GM19468 (cell line): ENCODE measurements around the gene PLEKHG2.
A peak's percentile ranks its signal among the peaks of the same experiment; 100 is the strongest.
"Not testable (repeated sequence)": the region's sequence is repeated elsewhere in the genome, so short reads cannot be mapped to it uniquely, and the experiment has no call there.

Source experiments
- ATAC-seq: cut with Tn5 transposase; IDR thresholded peaks from one replicate; pipeline ENCODE4 v1.9.1; 2021; ENCODE audit warnings: mild to moderate bottlenecking, moderate library complexity, moderate number of reproducible peaks; ENCODE audit not compliant: unreplicated experiment; ENCODE audit errors: extremely low read depth

Gene PLEKHG2

DNA sequence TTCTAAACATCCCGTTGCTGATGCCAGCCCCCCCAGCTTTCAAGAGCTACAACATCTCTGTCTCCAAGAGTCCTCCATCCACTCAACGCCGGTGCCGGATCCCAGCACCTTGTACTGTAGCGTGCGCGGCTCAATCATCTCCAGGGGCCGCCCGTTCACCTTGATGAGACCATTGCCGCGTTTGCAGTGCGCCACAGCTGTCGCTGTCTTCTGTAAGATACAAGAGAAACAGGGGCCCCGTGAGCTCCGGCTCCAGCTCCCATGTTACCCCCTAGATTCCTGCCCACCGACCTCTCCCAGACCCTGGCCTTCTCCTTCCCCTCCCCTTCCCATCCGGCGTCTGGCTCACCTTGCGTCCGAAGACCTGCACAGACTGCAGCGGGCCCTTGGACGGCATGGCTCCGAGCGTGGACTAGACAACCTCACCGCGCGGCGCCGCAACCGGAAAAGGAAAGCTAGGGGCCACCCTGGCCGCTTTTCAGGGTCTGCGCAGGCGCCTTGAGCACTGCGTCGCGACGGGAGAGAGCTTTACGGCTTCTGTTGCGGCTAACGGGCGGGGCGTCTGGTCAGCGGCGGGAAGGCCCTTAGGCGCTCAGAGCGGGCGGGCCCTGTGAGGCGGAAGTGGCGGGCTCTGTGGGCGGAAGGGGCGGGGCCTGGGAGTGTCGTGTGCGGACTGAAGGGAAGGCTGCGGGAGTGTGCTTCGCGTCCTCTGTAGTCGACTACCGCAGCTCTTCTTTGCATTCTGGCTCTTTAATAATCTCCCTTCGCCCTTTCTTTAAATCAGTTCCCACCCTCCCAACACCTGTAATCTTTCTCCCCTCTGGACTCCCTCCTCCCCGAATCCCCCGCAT is 23.3 kb downstream of the PLEKHG2 start, which contains the start of gene RPS16:
RPS16 (minus strand) TSS at position 451 of the 851 bp plus-strand sequence; CDS start at position 397, 54 bp downstream.
- ATAC-seq = peak; percentile 80

GRCh38 chr19:39436350-39436716 is 23.9 kb downstream of the PLEKHG2 start:
- no peak for ATAC-seq

DNA sequence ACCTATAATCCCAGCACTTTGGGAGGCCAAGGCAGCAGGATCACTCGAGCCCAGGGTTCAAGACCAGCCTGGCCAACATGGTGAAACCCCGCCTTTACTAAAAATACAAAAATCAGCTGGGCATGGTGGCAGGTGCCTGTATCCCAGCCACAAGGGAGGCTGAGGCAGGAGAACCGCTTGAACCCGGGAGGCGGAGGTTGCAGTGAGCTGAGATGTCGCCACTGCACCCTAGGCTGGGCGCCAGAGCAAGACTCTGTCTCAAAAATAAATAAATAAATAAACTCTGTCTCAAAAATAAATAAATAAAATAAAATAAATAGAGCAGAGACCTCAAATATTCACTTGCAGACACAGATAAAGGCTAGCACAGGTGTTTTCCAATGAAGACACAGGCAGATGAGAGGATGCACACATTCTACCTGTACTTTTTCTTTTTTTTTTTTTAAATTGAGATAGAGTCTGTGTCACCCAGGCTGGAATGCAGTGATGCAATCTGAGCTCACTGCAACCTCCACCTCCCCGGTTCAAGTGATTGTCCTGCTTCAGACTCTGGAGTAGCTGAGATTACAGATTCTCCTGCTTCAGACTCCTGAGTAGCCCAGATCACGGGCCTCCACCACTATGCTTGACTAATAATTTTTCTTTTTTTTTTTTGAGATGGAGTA is 25.9 kb downstream of the PLEKHG2 start:
- ATAC-seq = no peak

- no peak for ATAC-seq
Measured at GRCh38 chr19:39444598-39445195, 32.2 kb downstream of the PLEKHG2 start.

- ATAC-seq = peak; percentile 62
Measured at GRCh38 chr19:39445196-39446111, 33.0 kb downstream of the PLEKHG2 start, which contains the start of gene SUPT5H. TSS of gene SUPT5H (plus strand) at chr19:39445582. CDS start at chr19:39445891, 309 bp downstream.

- ATAC-seq = no peak
Measured at GRCh38 chr19:39446365-39447084, 34.1 kb downstream of the PLEKHG2 start.

DNA sequence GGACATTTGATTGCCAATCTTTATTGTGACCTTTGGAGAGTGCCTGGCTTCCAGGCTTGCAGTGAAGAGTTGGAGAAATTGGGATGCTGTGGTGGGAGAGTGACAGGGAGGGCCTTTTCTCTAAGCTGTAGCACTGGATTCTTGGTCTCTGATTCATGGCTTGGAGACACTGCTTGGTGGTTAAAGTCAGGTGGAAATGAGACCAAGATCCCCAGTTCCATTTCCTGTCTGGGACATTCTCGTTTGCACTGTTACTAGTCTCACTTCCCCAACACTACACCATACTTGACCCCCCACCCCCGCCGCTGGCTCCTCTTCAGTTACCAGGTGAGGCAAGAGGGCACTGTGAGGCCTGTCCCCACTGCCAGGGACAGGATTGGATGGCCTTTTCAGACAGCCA is 35.8 kb downstream of the PLEKHG2 start:
- no peak for ATAC-seq

- ATAC-seq = no peak
Measured at GRCh38 chr19:39449116-39449797, 36.8 kb downstream of the PLEKHG2 start.

- ATAC-seq = not testable (repeated sequence)
Measured at GRCh38 chr19:39451257-39451656, 38.8 kb downstream of the PLEKHG2 start.

DNA sequence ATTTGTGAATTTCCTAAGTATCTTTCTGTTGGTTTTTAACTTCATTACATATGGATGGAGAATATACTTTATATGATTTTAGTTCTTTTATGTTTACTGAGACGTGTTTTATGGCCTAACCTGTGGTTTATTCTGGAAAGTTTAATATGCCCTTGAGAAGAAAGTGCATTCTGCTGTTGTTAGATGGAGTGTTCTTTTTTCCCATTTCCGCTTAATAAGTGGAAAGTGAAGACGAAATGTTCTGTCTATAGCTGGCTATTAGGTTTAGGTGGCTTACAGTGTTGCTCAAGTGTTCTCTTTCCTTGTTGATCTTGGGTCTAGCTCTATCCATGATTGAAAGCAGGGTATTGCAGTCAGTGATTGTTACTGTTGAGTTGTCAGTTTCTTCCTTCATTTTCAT is 50.9 kb downstream of the PLEKHG2 start:
- no peak for ATAC-seq

DNA sequence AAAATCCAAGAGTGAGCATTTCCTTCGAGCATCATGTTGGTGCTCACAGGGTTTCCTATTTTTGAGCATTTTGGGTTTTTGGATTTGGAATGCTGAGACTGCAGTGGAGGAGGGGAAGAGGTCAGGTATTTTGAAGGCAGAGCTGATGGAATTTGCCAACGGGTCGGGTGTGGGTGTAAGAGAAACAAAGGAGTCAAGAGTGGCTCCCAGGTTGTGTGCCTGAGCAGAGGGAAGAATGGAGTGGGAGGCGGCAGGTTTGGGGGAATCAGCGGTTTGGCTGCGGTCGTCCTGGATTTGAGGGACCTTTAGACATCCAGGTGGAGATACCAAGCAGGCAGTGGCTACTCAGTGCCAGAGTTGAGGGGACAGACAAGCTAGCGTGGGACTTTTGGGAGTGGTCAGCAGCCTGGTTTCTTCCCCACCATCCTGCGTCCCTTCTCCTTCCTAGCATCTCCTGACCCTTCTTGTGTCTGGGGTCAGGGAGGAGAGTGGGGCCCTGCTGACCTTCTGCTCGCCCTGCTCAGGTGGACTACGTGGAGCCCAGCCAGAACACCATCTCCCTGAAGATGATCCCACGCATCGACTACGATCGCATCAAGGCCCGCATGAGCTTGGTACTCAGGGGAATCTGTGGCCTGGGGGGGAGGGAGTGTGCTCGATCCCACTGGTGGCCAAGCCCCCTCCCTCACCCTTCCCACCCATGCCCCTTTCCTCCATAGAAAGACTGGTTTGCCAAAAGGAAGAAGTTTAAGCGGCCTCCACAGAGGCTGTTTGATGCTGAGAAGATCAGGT is 53.7 kb downstream of the PLEKHG2 start:
- no peak for ATAC-seq

GRCh38 chr19:39467941-39468340 is 55.5 kb downstream of the PLEKHG2 start:
- no peak for ATAC-seq

GRCh38 chr19:39469036-39469435 is 56.6 kb downstream of the PLEKHG2 start:
- no peak for ATAC-seq

DNA sequence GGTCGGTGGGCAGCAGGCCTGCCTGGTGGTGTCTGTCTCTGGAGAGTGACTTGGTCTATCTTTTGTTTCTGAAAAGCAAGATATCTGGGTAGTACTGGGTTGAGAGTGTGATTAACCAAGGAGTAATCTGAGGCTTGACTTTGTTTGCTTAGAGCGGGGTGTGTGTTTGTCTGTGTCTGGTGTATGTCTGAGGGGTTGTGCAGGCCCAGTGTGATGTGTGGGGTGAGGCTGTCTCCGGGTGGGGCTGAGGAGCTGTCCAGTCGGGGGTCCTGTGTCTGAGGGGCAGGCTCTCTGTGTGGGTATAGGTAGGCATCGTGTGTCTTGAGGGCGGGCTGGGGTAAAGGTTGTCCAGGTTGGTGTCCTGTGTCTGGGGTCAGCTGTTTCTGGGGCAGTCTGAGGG is 57.1 kb downstream of the PLEKHG2 start:
- no peak for ATAC-seq

DNA sequence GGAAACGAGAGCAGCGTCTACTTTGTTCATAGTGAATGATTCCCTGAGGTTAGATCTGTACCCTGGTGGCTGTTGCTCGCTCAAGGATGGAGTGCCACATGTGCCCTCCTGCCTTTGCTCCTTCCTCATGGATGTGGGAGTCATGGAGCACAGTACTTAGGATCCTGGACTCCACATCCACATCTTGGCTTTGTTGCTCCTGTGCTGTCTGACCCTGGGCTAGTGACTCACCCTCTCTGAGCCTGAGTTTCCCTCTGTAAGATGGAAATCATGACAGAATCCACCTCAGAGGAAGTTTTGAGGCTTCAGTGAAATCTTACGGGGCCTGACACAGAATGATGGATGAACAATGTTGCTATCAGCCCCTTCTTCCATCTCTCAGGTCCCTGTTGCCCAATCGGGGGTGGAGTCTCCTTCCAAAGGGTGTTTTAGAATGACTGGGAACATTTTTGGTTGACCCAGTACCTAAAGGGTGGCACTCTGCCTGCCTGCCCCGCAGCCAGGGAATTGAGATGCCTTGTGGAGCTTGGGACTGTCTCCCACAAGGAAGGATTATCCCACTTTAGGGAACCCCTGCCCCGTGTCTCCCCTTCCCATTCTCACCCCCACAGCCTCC is 58.4 kb downstream of the PLEKHG2 start:
- ATAC-seq = no peak

DNA sequence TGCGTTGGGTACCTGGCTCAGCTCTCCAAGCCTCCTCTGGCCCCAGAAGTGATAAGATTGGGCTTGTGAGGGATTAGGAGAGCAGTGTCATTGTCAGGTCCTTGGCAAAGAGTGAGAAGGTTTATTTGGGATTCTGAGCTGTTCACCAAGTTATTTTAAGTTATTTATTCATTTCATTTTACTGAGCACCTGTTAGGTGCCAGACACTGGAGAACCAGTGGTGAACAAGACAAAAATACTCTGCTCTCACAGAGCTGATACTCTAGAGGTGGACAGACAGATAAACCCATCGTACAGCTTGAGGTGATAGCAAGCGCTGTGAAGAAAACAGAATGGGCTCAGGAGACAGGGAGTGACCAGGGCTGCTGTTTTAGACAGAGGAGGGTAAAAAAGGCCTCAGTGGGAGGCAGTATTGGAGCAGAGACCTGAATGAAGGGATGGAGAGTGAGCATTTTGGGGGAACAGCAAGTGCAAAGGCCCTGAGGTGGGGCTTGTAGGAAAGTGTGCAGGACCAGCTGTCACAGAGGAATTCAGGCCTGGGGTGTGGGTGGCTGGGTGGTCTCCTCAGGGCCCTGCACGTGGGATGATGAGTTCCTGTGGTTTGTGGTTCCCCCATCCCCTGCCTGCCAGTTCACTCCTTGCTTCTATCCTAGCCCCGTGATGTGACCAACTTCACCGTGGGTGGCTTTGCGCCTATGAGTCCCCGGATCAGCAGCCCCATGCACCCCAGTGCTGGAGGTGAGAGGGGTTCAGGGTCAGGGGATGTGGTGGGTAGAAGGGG is 59.5 kb downstream of the PLEKHG2 start:
- no peak for ATAC-seq
